ENCODE data around the gene DOCK3. TPM values are rescaled to one million over a fixed set of nuclear protein-coding genes. Genes with fewer than 3 reads are reported as not detected.

Gene DOCK3
- total RNA-seq, 2 experiments from 2014 or later: 0.93 to 1.1 TPM

DNA sequence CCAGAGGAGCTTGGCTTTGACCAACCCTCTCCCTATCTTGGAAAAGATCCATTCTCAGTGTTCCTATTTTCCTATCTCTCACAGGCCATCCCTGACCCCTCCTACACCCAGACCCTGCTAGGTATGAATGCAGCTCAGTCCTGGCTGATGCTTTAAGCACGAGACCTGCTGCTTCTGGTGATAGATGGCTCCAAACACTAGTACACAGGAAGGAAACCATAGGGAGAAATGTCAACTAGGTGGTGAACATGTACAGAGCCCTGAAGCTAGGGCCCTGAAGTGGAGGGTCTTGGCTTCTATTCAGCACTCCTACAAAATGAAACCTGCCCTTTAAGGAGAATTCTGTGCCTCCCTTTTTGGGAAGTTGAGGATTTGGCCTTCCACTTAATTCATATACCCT lies 662.9 kb downstream of the DOCK3 start:
- no peak overlapping the region for H3K4me3 ChIP-seq (ENCODE audit: low read length)
- H3K27ac Mint-ChIP-seq: no peak overlapping the region
- intact Hi-C loops (cut with DNase I, micrococcal nuclease): no loop called here
- H3K36me3 Mint-ChIP-seq (ENCODE audit: low read depth): no peaks in the 10 kb centered on the region
- H3K9me3 ChIP-seq (ENCODE audit: control insufficient read depth in 1 of 2, insufficient read depth in 1 of 2, low read length in 2 of 2): no peaks in the 10 kb centered on the region
- H3K4me1 Mint-ChIP-seq (ENCODE audit: low read depth): no peaks in the 10 kb centered on the region
- no peaks in the 10 kb centered on the region for H3K9me3 Mint-ChIP-seq
- ATAC-seq (ENCODE audit: poor library complexity) (no peak), DNase-seq (no peak)
- no peak overlapping the region for H3K27ac ChIP-seq (ENCODE audit: low read depth in 1 of 2, low read length in 2 of 2)
- ChIA-PET POLR2A (interaction anchor here (0.6 kb wide), 1 partner anchor 139 kb away, joined by 3 read pairs; no protein-coding TSS in a partner anchor), CTCF (no interaction called here)
- H3K27me3 Mint-ChIP-seq: no peaks in the 10 kb centered on the region
- no peaks in the 10 kb centered on the region for H3K36me3 ChIP-seq (ENCODE audit: insufficient read depth, low read length)
- no peak overlapping the region for H3K4me3 Mint-ChIP-seq
- H3K4me1 ChIP-seq (ENCODE audit: insufficient read depth, low read length): no peaks in the 10 kb centered on the region
- no peaks in the 10 kb centered on the region for H3K27me3 ChIP-seq (ENCODE audit: control insufficient read depth in 1 of 2, insufficient read depth in 2 of 2, low read length in 2 of 2)
- TF ChIP-seq, protein P1, sequence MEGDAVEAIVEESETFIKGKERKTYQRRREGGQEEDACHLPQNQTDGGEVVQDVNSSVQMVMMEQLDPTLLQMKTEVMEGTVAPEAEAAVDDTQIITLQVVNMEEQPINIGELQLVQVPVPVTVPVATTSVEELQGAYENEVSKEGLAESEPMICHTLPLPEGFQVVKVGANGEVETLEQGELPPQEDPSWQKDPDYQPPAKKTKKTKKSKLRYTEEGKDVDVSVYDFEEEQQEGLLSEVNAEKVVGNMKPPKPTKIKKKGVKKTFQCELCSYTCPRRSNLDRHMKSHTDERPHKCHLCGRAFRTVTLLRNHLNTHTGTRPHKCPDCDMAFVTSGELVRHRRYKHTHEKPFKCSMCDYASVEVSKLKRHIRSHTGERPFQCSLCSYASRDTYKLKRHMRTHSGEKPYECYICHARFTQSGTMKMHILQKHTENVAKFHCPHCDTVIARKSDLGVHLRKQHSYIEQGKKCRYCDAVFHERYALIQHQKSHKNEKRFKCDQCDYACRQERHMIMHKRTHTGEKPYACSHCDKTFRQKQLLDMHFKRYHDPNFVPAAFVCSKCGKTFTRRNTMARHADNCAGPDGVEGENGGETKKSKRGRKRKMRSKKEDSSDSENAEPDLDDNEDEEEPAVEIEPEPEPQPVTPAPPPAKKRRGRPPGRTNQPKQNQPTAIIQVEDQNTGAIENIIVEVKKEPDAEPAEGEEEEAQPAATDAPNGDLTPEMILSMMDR (IDR thresholded peaks at IDR 0.05): no peak

DNA sequence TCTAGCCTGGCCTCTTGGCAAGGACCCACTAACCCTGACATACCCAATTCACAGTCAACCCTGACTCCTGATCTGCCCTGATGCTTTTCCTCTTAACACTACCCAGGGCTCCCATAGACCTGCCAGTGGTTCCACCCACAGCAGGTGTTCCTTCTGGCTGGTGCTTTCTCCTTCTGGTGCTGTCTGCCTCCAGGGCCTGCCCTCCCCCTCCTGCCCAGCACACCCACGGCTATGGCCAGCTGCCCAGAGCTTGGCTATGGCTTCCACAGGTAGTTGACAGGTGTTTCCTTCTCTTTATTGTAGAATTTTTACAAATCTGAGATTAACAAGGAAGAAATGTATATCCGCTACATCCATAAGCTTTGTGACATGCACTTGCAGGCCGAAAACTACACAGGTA lies 663.9 kb downstream of the DOCK3 start:
- POLR2A ChIA-PET: no interaction called here
- no peak overlapping the region for H3K4me3 Mint-ChIP-seq
- no peaks in the 10 kb centered on the region for H3K4me1 Mint-ChIP-seq (ENCODE audit: low read depth)
- no peaks in the 10 kb centered on the region for H3K9me3 Mint-ChIP-seq
- Histone ChIP-seq H3K27me3 (ENCODE audit: control insufficient read depth in 1 of 2, insufficient read depth in 2 of 2, low read length in 2 of 2) (no peaks in the 10 kb centered on the region), H3K4me1 (ENCODE audit: insufficient read depth, low read length) (no peaks in the 10 kb centered on the region), H3K4me3 (ENCODE audit: low read length) (no peak overlapping the region), H3K9me3 (ENCODE audit: control insufficient read depth in 1 of 2, insufficient read depth in 1 of 2, low read length in 2 of 2) (no peaks in the 10 kb centered on the region), H3K36me3 (ENCODE audit: insufficient read depth, low read length) (no peaks in the 10 kb centered on the region), H3K27ac (ENCODE audit: low read depth in 1 of 2, low read length in 2 of 2) (no peak overlapping the region)
- intact Hi-C loops (cut with DNase I, micrococcal nuclease): no loop called here
- TF ChIP-seq, protein P1 (IDR thresholded peaks at IDR 0.05): no peak
- CTCF ChIA-PET: no interaction called here
- no peaks in the 10 kb centered on the region for H3K27me3 Mint-ChIP-seq
- no peaks in the 10 kb centered on the region for H3K36me3 Mint-ChIP-seq (ENCODE audit: low read depth)
- no peak for ATAC-seq (ENCODE audit: poor library complexity)
- no peak overlapping the region for H3K27ac Mint-ChIP-seq
- DNase-seq: no peak

DNA sequence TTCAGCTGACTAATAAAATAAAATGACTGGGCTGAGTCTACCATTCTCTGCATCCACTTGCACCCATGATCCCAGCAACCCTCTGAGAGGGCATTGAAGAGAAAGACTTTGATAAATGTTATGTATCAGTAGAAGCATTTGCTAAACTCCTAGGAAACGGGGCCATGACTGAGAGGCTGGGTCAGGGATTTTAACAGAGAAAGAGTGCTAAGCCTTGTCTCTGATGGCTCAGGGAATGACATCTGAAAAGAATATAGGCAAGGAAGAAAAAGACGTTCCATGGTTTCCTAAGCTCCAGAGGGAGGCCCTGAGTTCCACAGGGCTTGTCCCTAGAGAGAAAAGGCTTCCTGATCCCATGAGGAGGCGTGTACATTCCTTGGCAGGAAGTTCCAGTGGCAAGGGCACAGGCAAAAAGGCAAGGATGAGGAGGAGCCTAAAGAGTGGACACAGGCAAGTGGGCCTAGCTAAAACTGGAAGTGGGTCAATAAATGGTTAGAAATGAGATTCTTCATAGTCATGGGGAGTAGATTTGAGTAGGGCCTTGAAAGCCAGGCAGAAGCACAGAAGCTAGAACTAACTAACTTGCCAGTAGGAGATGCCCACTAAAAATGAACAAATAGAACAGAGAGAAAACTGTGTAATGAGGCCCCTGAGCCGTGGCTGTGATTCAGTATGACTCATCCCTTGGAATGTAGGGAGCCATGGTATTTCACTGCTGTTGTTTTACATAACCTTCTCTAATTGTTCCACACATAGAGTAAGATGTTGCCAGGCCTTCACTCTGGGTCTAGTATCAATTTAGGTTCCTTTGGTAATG lies 665.5 kb downstream of the DOCK3 start:
- Histone ChIP-seq H3K4me3 (ENCODE audit: low read length) (no peak overlapping the region), H3K27me3 (ENCODE audit: control insufficient read depth in 1 of 2, insufficient read depth in 2 of 2, low read length in 2 of 2) (no peaks in the 10 kb centered on the region), H3K27ac (ENCODE audit: low read depth in 1 of 2, low read length in 2 of 2) (no peak overlapping the region), H3K36me3 (ENCODE audit: insufficient read depth, low read length) (no peaks in the 10 kb centered on the region), H3K9me3 (ENCODE audit: control insufficient read depth in 1 of 2, insufficient read depth in 1 of 2, low read length in 2 of 2) (no peaks in the 10 kb centered on the region), H3K4me1 (ENCODE audit: insufficient read depth, low read length) (no peaks in the 10 kb centered on the region)
- H3K27me3 Mint-ChIP-seq: no peaks in the 10 kb centered on the region
- CTCF ChIA-PET: no interaction called here
- TF ChIP-seq, protein P1 (IDR thresholded peaks at IDR 0.05): no peak
- ATAC-seq (ENCODE audit: poor library complexity): no peak
- intact Hi-C loops (cut with DNase I, micrococcal nuclease): no loop called here
- POLR2A ChIA-PET: interaction anchor here (0.5 kb wide), 1 partner anchor 13 kb away, joined by 3 read pairs; no protein-coding TSS in a partner anchor
- H3K9me3 Mint-ChIP-seq: no peaks in the 10 kb centered on the region
- no peak overlapping the region for H3K27ac Mint-ChIP-seq
- H3K4me1 Mint-ChIP-seq (ENCODE audit: low read depth): no peaks in the 10 kb centered on the region
- H3K4me3 Mint-ChIP-seq: no peak overlapping the region
- no peaks in the 10 kb centered on the region for H3K36me3 Mint-ChIP-seq (ENCODE audit: low read depth)
- no peak for DNase-seq
